HL-60/S4 (cell line): ENCODE measurements around the gene FHIT.

Source experiments
- in situ Hi-C: fragments of 300-500 bp; cut with MboI; formaldehyde crosslinking; loops from 2 replicates; pipeline ENCODE4 v1.14.3; 2022; ENCODE audit warnings: low sequenced_read_pairs

FHIT gene

DNA sequence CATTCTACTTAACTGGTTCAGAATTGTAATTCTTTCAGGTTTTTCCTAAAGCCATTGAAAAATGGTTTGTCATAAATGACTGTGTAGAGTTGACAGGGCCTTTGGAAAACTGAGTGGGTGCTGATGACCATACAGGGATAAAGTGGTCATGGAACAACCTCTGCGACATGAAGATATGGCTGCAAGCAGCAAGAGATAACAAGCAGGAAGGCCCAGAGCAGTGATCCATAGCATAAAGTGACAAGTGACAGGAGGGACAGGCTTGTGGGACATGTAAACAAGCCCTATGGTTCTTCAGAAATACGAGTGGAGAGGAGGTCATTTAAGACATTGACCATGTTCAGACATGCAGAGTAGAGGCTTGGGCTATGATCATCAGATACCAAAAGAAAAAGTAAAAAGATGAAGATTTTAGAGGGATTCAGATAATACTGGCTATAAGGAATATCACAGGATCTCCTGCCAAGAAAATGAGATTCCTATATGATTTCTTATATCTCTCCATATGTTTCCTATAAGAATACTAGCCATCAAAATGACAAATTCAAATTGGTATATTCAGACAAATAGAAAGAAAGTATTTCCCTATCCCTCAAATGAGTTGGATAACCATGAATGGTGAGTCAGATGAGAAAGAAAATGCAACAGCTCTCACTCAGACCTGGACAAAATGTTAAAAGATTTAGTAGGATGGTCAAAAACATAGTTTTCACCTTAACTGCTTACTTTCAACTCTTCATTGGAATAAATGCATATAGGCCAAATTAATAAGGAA, 1373.8 kb downstream of the FHIT start:
- in situ Hi-C loops = no loop called here

DNA sequence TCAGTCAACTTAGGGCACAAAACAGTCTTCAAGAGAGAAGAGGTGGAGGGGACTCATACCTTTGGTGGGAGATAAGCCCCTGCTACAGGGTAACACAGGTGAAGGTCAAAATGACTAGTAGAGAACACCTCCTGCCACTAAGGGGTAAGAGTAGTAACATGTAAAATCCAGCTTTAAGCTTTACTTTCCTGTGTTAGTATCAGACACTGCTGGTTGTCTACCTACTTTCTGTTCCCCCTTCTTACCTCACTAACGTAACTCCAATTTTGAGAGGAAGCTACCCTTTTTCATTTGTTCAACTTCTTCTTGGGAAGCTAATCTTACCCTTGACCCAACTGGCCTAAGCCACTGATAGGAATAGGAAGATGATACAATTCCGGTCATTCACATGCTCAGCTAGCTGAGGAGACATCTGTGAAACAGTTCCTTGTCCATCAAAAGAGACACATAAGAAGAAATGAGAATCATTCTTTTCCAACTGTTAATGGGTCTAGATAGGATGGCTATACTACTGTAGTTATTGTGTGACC, 1374.7 kb downstream of the FHIT start:
- in situ Hi-C loops = no loop called here

DNA sequence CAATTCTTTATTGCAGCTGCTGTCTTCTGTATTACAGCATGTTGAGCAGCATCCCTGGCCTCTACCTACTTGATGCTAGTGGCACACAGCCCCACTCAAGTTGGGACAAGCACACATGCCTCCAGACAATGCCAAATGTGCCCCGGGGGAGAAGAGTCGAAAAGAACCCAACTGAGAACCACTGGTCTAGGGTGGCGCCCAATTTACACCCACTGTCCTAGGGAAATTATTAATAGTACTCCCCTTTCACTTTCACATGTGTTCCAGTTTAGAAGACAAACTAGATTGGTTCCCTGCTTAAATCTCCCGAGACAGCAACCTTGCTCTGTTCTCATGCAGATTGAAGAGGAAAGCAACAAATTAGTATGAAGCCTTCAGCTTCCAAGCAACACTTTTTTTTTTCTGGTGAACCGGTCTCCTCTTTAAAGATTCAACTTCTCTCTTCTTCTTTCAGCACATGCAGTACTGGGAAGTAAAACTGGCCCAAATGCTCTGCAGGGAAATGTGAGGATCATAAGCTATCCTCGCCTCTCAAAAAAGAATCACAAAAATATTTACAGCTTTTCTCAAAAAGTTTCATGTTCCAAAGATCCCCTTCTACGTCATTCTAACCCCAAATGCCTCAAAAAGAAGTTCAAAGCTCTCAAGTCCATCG, 1377.5 kb downstream of the FHIT start:
- in situ Hi-C loops = no loop called here

DNA sequence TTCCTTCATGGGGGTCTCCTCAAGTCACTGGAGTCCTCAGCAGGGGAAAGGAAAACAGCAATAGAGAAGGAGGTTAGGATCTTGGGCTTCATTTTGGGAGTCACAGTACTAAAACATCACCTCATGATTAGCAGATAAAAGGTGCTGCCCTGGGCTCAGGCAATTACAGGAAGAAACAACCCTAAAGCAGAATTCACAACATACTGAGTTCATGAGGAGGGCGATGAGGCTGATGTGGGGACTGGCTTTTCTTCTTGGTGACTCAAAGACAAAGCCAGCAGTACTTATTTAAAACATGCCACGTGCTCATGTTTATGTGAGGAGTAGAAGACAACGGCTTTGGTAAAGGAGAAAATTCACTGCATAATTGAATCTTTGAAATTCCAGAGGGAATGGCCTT, 1379.1 kb downstream of the FHIT start:
- in situ Hi-C loops = no loop called here

GRCh38 chr3:59867185-59868002, 1383.9 kb downstream of the FHIT start:
- in situ Hi-C loops = no loop called here

DNA sequence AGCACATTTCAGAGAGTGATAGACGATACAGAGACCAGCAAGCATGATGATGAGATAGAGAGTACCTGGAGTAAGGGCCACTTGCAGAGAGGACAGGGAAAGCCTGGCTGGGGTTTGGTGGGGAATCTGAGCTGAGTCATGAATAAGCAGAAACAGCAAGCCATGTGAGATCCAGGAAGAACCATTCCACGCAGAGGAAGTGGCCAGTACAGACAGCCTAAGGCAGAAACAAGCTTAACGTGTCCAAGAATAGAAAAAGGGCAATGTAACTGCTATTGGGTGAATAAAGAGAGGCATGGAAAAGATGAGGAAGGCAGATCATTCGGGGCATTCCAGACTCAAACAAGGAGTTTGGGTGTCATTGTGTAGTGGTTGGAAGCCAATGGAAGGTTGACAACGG, 1385.2 kb downstream of the FHIT start:
- in situ Hi-C loops = no loop called here

DNA sequence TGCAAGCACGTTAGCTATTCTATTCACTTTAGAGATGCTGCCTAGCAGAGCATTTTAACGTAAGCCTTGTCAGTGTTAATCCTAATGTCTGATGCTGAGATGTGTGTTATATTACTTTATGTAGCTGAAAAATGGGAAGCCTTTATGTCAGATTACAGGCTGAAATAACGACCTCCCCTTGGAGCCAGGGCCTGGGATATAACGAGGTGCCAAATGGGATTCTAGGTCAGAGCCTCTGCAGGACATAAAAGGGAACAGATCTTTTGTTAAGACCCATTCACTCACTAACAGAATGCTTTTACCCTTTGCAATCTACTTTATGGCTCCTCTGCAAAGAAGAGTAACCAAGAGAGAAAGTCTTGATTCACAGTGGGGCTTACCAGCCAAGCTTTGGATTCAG, 1385.9 kb downstream of the FHIT start:
- in situ Hi-C loops = no loop called here

- in situ Hi-C loops = no loop called here
Measured at GRCh38 chr3:59862686-59863085, 1388.6 kb downstream of the FHIT start.

- in situ Hi-C loops = no loop called here
Measured at GRCh38 chr3:59857589-59858346, 1393.5 kb downstream of the FHIT start.

DNA sequence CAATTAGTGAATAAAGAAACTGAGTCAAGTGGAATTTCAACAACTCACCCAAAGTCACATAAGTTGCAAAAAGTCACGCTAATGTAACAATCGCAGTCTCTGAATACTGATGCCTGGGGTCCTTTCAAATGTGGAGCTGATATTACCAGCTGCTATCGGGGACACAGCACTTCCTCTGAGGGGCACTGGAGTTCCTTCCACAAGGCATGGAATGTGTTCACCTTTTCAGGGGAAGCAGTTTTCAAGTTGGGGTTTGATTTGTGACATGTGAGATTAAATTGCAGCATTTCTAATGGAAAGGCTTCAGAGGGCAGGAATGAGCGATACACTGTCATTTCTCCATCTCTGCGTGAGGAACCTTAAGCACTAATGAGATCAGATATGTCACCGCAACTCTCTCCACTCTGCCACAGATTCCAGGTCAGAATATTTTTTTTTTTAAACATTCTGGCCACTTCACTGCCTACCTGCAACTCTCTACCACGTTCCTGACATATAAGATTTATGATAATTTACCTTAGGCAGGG, 1394.3 kb downstream of the FHIT start:
- in situ Hi-C loops = no loop called here

- in situ Hi-C loops = no loop called here
Measured at GRCh38 chr3:59854061-59854709, 1397.1 kb downstream of the FHIT start.

DNA sequence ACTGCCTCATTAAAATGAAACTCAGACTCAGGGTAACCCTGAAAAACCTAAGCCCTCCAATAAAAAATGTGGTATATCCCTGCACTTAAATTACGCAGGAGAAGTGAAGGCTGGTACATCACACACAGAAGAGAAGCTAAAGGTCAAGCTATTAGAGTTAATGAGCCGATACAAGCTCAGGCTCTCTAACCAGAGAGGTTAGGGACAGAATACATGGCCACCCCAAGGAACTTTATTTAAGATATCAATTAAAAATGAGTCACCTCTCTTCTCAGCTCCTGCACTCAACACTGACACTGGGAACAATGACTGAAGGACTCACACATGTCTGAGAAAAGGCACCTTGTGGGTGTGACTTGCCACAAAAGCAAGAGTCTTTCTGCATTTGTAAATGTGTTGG, 1400.8 kb downstream of the FHIT start:
- in situ Hi-C loops = no loop called here

- in situ Hi-C loops = no loop called here
Measured at GRCh38 chr3:59845386-59845785, 1405.9 kb downstream of the FHIT start.

- in situ Hi-C loops = no loop called here
Measured at GRCh38 chr3:59843821-59844220, 1407.4 kb downstream of the FHIT start.

- in situ Hi-C loops = no loop called here
Measured at GRCh38 chr3:59839810-59840515, 1411.3 kb downstream of the FHIT start.

- in situ Hi-C loops = no loop called here
Measured at GRCh38 chr3:59839283-59839682, 1412.0 kb downstream of the FHIT start.

DNA sequence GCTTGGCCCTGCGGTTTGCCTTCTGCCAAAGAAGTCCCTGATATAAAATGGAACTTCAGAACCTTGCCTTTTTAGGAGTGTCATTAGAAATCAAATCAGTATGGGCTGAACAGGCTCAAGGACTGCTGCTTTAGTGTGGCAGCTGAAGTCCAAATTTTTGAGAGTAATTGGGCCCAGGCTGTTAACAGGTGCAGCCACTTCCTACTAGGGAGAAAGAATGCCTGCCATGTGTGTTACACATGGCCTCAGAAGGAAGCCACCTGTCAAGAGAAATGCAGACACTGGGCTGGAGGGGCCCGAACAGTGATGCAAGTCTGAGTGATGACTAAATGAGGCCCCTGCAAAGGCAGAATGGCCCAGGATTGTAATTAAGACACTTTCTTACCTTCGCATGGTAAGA, 1414.7 kb downstream of the FHIT start:
- in situ Hi-C loops = no loop called here

DNA sequence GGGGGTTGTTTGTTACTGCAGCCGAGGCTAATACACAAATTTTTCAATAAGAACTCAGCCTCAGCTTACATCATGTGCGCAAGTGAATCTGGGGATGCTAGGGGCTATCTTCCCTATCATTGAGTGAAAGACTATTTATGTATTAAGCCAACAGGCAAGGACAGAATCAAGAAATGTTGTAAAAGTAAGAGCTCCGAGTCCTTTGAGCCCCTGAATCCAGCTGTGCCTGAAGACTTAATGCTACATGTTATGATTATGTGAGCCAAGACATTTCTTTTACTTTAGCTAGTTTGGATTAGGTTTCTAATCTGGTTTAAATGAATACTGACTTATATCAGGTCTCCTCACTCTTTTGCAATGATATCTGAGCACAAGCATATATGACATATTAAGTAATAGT, 1418.5 kb downstream of the FHIT start:
- in situ Hi-C loops = no loop called here

GRCh38 chr3:59832241-59832640, 1419.0 kb downstream of the FHIT start:
- in situ Hi-C loops = no loop called here
